HCT116 (cell line): Measurements from ENCODE around the gene SRSF5. TPM values are rescaled to one million over a fixed set of nuclear protein-coding genes. Genes with fewer than 3 reads are reported as not detected.

Source experiments
- ATAC-seq: fragments of 200-7000 bp; cut with Tn5 transposase; 2 replicates; pipeline ENCODE4 v1.9.1; 2020; ENCODE audit warnings: mild to moderate bottlenecking, moderate library complexity
- BruUV-seq: library from RNA; stranded (reverse); fragments of 400-500 nt; replicated peaks from 2 replicates; lab custom pipeline; 2021; lab: Mats Ljungman, UMichigan
- CTCF ChIA-PET: fragments of 300-600 bp; sonication (Branson Sonifier 250); formaldehyde crosslinking; loops from one replicate; lab custom pipeline; 2021; ENCODE audit warnings: antibody characterized with exemption; lab: Charles Lee
- POLR2A ChIA-PET: fragments of 300-600, 350-600 bp; sonication (Branson Sonifier 250); formaldehyde crosslinking; loops from one replicate; lab custom pipeline; 2021; ENCODE audit warnings: antibody characterized with exemption; lab: Charles Lee
- RAD21 ChIA-PET, 2 experiments: fragments of 300-600 bp; sonication (Branson Sonifier 250); formaldehyde crosslinking; loops; one replicate each; lab custom pipeline; 2023; ENCODE audit warnings: low total read pairs in 2 of 2; ENCODE audit not compliant: uncharacterized antibody in 2 of 2, unreplicated experiment in 2 of 2, low non-redundant PET in 1 of 2; lab: Charles Lee
- DNase-seq: peaks from one replicate; pipeline ENCODE4 v3.0.0-alpha.2; 2010; ENCODE audit warnings: low read depth, low spot score
- H2AFZ ChIP-seq: fragments of 200-600 bp; shearing (Covaris generic), sonication (generic); 2 replicates; pipeline ENCODE4 v1.6.1; 2017; ENCODE audit warnings: low read depth, mixed run types, mixed read lengths, antibody characterized with exemption, low read length; ENCODE audit not compliant: poor library complexity, severe bottlenecking
- H3K27ac ChIP-seq: 2 replicates; pipeline ENCODE4 v1.5.1; 2012; ENCODE audit warnings: low read depth, low read length
- H3K27me3 ChIP-seq: fragments of 200-600 bp; sonication (generic); 2 replicates; pipeline ENCODE4 v1.6.1; 2016; ENCODE audit warnings: mixed run types, low read length, mixed read lengths; ENCODE audit not compliant: insufficient read depth
- H3K36me3 ChIP-seq, 2 experiments: fragments of 200-500 bp in 1 of 2; fragments of 200-600 bp in 1 of 2; sonication (Bioruptor generic) in 1 of 2; sonication (generic) in 1 of 2; 2 replicates each; pipeline versions ENCODE4 v1.5.1 to v1.6.1; 2014 to 2016; ENCODE audit warnings: low read length in 2 of 2, inconsistent platforms in 1 of 2, mixed read lengths in 1 of 2, mixed run types in 1 of 2; ENCODE audit not compliant: insufficient read depth in 2 of 2, control insufficient read depth in 1 of 2
- H3K4me1 ChIP-seq, 2 experiments: fragments of 200-600 bp in 1 of 2; sonication (generic) in 1 of 2; 2 replicates each; pipeline versions ENCODE4 v1.5.1 to v1.6.1; 2012 to 2017; ENCODE audit warnings: low read length in 2 of 2, inconsistent platforms in 1 of 2, mild to moderate bottlenecking in 1 of 2, mixed read lengths in 1 of 2, mixed run types in 1 of 2, moderate library complexity in 1 of 2; ENCODE audit not compliant: insufficient read depth in 2 of 2, control insufficient read depth in 1 of 2
- H3K4me2 ChIP-seq: fragments of 200-600 bp; sonication (generic); 2 replicates; pipeline ENCODE4 v1.6.1; 2017; ENCODE audit warnings: mixed run types, low read length, mixed read lengths
- H3K4me3 ChIP-seq, 2 experiments: fragments of 200-600 bp in 1 of 2; sonication (generic) in 1 of 2; replicated peaks in 1 of 2; 2 replicates each; pipeline ENCODE4 v1.5.1; 2011 to 2016; ENCODE audit warnings: low read length in 2 of 2, control low read depth in 1 of 2, low read depth in 1 of 2, mild to moderate bottlenecking in 1 of 2, mixed read lengths in 1 of 2, mixed run types in 1 of 2
- H3K79me2 ChIP-seq: fragments of 200-600 bp; sonication (generic); 2 replicates; pipeline ENCODE4 v1.6.1; 2017; ENCODE audit warnings: mild to moderate bottlenecking, mixed run types, low read length, moderate library complexity, mixed read lengths; ENCODE audit not compliant: insufficient read depth
- H3K9ac ChIP-seq: fragments of 200-600 bp; sonication (generic); 2 replicates; pipeline ENCODE4 v1.6.1; 2016; ENCODE audit warnings: low read length, mixed read lengths
- H3K9me2 ChIP-seq: fragments of 200-600 bp; sonication (generic), shearing (Covaris generic); 2 replicates; pipeline ENCODE4 v1.6.1; 2017; ENCODE audit warnings: mixed run types, mild to moderate bottlenecking, moderate library complexity; ENCODE audit not compliant: insufficient read depth
- H3K9me3 ChIP-seq, 2 experiments: fragments of 200-500 bp in 1 of 2; fragments of 200-600 bp in 1 of 2; sonication (Bioruptor generic) in 1 of 2; sonication (generic) in 1 of 2; 2 replicates each; pipeline ENCODE4 v1.6.1; 2014 to 2017; ENCODE audit warnings: low read length in 2 of 2, mixed read lengths in 2 of 2, inconsistent platforms in 1 of 2, low read depth in 1 of 2, mild to moderate bottlenecking in 1 of 2, mixed run types in 1 of 2, moderate library complexity in 1 of 2; ENCODE audit not compliant: control insufficient read depth in 1 of 2, insufficient read depth in 1 of 2
- H4K20me1 ChIP-seq: fragments of 200-600 bp; sonication (generic), shearing (Covaris generic); 2 replicates; pipeline ENCODE4 v1.6.1; 2017; ENCODE audit warnings: mixed run types, mild to moderate bottlenecking, moderate library complexity; ENCODE audit not compliant: insufficient read depth
- CBX3 ChIP-seq: IDR thresholded peaks from 2 replicates; pipeline ENCODE4 v1.6.1; 2012; ENCODE audit warnings: low read depth
- CEBPB ChIP-seq: IDR thresholded peaks from 2 replicates; pipeline ENCODE4 v1.6.1; 2012; ENCODE audit warnings: low read depth
- EGR1 ChIP-seq: IDR thresholded peaks from 2 replicates; pipeline ENCODE4 v1.6.1; 2012; ENCODE audit warnings: low read depth
- FOSL1 ChIP-seq: IDR thresholded peaks from 2 replicates; pipeline ENCODE4 v1.6.1; 2012; ENCODE audit warnings: low read depth
- POLR2AphosphoS5 ChIP-seq: IDR thresholded peaks from 2 replicates; pipeline ENCODE4 v1.6.1; 2011; ENCODE audit warnings: mild to moderate bottlenecking, low read depth, low read length, moderate library complexity
- RAD21 ChIP-seq: IDR thresholded peaks from 2 replicates; pipeline ENCODE4 v1.6.1; 2012; ENCODE audit warnings: low read depth, mild to moderate bottlenecking
- SIN3A ChIP-seq: IDR thresholded peaks from 2 replicates; pipeline ENCODE4 v1.6.1; 2012; ENCODE audit warnings: low read depth
- TCF7L2 ChIP-seq: IDR thresholded peaks from 2 replicates; pipeline ENCODE4 v1.7.0; 2011; ENCODE audit warnings: borderline replicate concordance, inconsistent platforms; ENCODE audit not compliant: insufficient read depth, insufficient read length; ENCODE audit errors: extremely low read depth
- YY1 ChIP-seq: IDR thresholded peaks from 2 replicates; pipeline ENCODE4 v1.6.1; 2011; ENCODE audit warnings: low read length, low read depth, moderate library complexity, mild to moderate bottlenecking; ENCODE audit not compliant: insufficient replicate concordance; ENCODE audit errors: extremely low read depth
- ZBTB33 ChIP-seq: IDR thresholded peaks from 2 replicates; pipeline ENCODE4 v1.6.1; 2011; ENCODE audit warnings: mild to moderate bottlenecking, low read length, moderate library complexity; ENCODE audit not compliant: insufficient replicate concordance; ENCODE audit errors: extremely low read depth
- ZFX ChIP-seq: fragments of 450-650 bp; IDR thresholded peaks from 2 replicates; pipeline ENCODE4 v1.6.1; 2017
- ZNF274 ChIP-seq: fragments of 200-500 bp; sonication (Bioruptor generic); IDR thresholded peaks from 2 replicates; pipeline ENCODE4 v1.6.1; 2014; ENCODE audit warnings: mild to moderate bottlenecking, low read depth, low read length, inconsistent platforms
- intact Hi-C: fragments of 100-400 bp; cut with micrococcal nuclease; formaldehyde crosslinking; loops from 2 replicates; pipeline ENCODE4 v1.10.0; 2022
- total RNA-seq: library from RNA; stranded (reverse); gene quantifications from one replicate; pipeline ENCODE4 v1.2.1, GENCODE V29; 2021; ENCODE audit not compliant: unreplicated experiment
- TF ChIP-seq, protein P1 (sequence below), 3 experiments: fragments of 200-600 bp in 1 of 3; sonication (generic) in 1 of 3; IDR thresholded peaks in 2 of 3; conservative IDR thresholded peaks in 1 of 3; 2 replicates each; pipeline ENCODE4 v1.5.1; 2012 to 2017; ENCODE audit warnings: low read depth in 2 of 3, low read length in 2 of 3, antibody characterized with exemption in 1 of 3, borderline replicate concordance in 1 of 3, control low read depth in 1 of 3, mild to moderate bottlenecking in 1 of 3, mixed read lengths in 1 of 3, mixed run types in 1 of 3, moderate library complexity in 1 of 3; ENCODE audit not compliant: insufficient read depth in 1 of 3

SRSF5 gene
- total RNA-seq, 1 experiment from 2014 or later: 258 TPM

GRCh38 chr14:69768873-69769272 is 1.9 kb downstream of the SRSF5 start:
- Histone ChIP-seq H3K27ac (no peak overlapping the region), H3K9me2 (no peaks in the 10 kb centered on the region), H3K4me3 (peak overlapping the region in 1 of 2 experiments; percentile 99; a peak in 1 of 4 replicates), H3K36me3 (peaks cover 55 to 57% of the 10 kb centered on the region in 2 experiments), H3K4me1 (peaks cover 3 to 12% of the 10 kb centered on the region in 2 experiments; a peak in 3 of 4 replicates), H3K9ac (no peak overlapping the region), H3K4me2 (peak overlapping the region; percentile 92), H3K9me3 (no peaks in the 10 kb centered on the region), H2AFZ (no peak overlapping the region), H3K79me2 (peaks cover 63% of the 10 kb centered on the region), H3K27me3 (no peaks in the 10 kb centered on the region), H4K20me1 (peaks cover 30% of the 10 kb centered on the region; the same call in 1 of the 2 replicates)
- DNase-seq (no peak), ATAC-seq (no peak)
- TF ChIP-seq CBX3 (no peak), FOSL1 (no peak), POLR2AphosphoS5 (no peak), ZFX (no peak), EGR1 (no peak), YY1 (no peak), ZNF274 (no peak), SIN3A (no peak), ZBTB33 (no peak), RAD21 (no peak), CEBPB (no peak), TCF7L2 (no peak)
- TF ChIP-seq, protein P1, sequence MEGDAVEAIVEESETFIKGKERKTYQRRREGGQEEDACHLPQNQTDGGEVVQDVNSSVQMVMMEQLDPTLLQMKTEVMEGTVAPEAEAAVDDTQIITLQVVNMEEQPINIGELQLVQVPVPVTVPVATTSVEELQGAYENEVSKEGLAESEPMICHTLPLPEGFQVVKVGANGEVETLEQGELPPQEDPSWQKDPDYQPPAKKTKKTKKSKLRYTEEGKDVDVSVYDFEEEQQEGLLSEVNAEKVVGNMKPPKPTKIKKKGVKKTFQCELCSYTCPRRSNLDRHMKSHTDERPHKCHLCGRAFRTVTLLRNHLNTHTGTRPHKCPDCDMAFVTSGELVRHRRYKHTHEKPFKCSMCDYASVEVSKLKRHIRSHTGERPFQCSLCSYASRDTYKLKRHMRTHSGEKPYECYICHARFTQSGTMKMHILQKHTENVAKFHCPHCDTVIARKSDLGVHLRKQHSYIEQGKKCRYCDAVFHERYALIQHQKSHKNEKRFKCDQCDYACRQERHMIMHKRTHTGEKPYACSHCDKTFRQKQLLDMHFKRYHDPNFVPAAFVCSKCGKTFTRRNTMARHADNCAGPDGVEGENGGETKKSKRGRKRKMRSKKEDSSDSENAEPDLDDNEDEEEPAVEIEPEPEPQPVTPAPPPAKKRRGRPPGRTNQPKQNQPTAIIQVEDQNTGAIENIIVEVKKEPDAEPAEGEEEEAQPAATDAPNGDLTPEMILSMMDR (IDR thresholded peaks at IDR 0.05 in 2 of 3, conservative IDR thresholded peaks at IDR 0.05 in 1 of 3; ENCODE audit: borderline replicate concordance in 1 of 3, insufficient read depth in 1 of 3, low read depth in 2 of 3, low read length in 2 of 3): no peak
- CTCF ChIA-PET: no interaction called here
- RAD21 ChIA-PET: no interaction called here
- POLR2A ChIA-PET: no interaction called here
- BruUV-seq: no TSS peak
- intact Hi-C loops: no loop called here
